Measurements from ENCODE around the gene CNIH4. TPM values are rescaled to one million over a fixed set of nuclear protein-coding genes. Genes with fewer than 3 reads are reported as not detected.

CNIH4 gene
- total RNA-seq (2022; extraction: Qiagen RNA extraction; ENCODE audit: low read depth) = 94.9 to 125 TPM (median 117 TPM) in 5 replicates

GRCh38 chr1:224356685-224357625, at the start of gene CNIH4:
CNIH4 (plus strand) TSS chr1:224356879; CDS start chr1:224356925, 46 bp downstream.

DNA sequence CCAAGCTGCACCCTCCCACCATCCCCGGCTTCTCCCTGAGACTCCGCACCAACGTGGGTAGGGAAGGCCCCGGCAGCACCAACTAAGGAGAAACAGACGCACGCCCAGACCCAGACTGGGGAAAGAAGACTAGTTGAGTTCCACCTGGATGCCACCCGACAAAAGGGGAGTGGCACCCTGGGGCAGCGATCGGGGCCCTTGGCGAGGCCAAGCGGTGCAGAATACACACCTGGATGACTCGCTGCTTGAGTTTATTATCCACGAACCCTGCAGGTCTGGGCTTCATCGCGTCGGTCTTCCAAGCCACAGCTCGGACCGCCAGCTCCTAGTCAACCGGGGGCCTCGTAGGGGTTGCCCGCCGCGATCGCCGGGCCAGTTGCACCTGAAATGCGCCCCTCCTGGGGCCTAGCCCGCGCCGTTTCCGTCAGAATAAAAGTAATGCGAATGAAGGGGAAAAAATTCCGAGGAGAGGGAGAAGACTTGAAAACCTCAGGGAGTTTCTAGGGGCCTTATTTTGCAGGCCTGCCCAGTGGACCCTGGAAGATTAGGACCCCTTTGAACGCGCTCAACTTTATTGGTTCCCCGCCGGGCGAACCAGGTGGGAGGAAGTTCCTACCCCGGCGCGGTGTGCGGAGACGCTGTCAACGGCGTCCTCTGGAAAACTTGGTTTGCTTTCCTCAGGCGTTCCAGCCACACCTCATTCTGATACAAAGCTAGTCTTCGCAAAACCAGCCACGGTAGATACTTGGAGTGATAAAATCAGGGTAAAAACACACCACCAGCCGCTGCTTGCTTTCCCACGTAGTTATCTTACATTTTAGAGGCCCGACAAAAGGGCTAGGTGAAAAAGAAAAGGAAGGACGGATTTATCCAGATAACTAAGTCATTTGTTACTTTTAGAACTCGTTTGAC, 26.6 kb upstream of the CNIH4 start, which contains the start of gene NVL:
Gene NVL, minus strand, starts transcription at position 331 of the 912 bp plus-strand sequence. Its CDS starts 45 bp downstream, at position 286.

Other genes with a start within 250 kb of the CNIH4 start
- 21.5 to 29.7 TPM (median 28.7 TPM) in 5 replicates for gene FBXO28, start 242.8 kb upstream of the CNIH4 start, total RNA-seq (2022; extraction: Qiagen RNA extraction; ENCODE audit: low read depth)
- gene DEGS1, start 173.6 kb upstream of the CNIH4 start, total RNA-seq (2022; extraction: Qiagen RNA extraction; ENCODE audit: low read depth) = 129 to 147 TPM (median 144 TPM) in 5 replicates
- 18.6 to 21.2 TPM (median 20.9 TPM) in 5 replicates for gene NVL, start 26.7 kb upstream of the CNIH4 start, total RNA-seq (2022; extraction: Qiagen RNA extraction; ENCODE audit: low read depth)
- 26.8 to 38.4 TPM (median 35.5 TPM) in 5 replicates for gene WDR26, start 77.9 kb downstream of the CNIH4 start, total RNA-seq (2022; extraction: Qiagen RNA extraction; ENCODE audit: low read depth)